GM19193 (cell line): ENCODE data around the gene NTSR2.

ENCODE experiments used
- POLR2A ChIP-seq: IDR thresholded peaks from 4 replicates; pipeline ENCODE4 v1.6.1; 2011; ENCODE audit not compliant: insufficient read depth, insufficient read length; ENCODE audit errors: extremely low read depth

NTSR2 gene

DNA sequence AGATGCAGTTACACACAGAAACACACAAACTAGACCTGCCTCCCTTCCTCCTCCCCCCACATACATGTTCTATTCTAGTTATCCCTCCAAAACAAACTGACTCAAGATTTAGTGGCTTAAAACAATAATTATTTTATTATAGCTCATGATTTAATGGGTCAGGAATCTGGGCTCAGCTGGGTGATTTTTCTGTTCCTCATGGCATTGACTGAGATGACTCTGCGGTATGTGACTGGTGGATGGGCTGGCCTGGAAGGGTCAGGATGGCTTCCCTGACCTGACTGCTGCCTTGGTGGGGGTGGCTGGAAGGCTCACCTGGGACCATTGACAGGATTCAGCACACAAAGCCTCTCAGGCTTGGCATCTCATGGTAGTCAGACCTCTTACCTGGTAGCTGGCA, 33.7 kb upstream of the NTSR2 start:
- TF ChIP-seq POLR2A, result no peak

DNA sequence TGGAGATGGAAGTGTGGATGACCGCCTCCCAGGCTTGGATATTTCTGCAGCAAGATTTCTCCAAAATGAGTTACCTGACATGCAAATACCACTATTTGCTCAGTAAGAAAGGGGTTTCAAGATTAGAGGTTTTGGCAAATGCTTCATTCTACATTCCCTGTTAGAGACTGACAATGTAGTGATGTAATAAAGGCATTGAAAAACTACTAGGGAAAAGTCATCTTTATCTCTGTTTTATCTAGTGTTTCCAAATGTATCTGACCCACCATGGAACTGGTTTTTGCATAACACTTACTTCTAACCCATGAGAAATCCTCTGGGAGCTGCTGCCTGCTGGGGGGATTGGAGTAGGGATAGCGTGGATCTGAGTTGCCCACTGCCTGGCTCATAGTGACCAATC, 33.0 kb upstream of the NTSR2 start:
- TF ChIP-seq POLR2A, result no peak

DNA sequence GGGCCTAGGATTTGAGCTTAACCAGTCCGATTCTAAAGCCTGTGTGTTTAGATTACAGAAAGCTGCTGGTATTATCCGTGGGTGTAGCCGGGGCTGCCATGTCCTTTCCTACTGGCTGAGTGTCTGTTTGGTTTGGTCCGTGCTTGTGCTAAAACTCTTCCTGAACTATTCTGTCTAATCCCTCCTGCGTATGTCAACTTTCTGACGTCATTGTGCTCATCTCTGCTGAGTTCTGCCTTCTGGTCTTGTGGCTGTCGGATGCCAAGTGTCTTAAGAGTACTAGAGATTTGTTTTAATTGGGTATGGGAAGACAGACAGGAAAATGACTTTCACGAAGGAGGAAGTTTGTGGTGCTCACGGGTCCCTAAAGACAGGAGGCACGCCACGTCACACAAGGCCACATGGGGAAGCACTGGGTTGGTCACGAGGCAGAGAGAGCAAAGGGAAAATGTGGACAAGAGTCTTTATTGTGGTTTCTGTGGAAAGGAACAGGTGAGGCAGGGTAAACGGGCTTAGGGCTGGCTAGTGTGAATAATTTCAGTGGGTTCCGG, 31.8 kb upstream of the NTSR2 start:
- TF ChIP-seq POLR2A, result no peak

DNA sequence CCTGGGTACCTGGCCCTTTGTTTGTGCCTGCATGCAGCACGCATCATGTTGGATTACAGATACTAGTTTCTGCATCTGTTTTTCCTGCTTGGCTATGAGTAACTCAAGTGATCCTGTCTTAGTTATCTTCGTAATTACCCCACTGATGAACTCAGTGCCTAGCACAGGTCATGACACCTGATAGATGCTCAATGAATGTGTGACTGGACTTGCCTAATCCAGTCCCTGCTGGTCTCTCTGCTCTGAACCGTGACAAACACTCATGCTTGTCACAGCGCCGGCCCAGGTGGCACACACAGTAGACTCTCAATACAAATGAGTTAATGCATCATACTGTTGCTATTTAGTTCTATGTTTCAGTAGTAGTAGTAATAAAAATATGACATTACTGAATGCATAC, 31.2 kb upstream of the NTSR2 start:
- no peak for TF ChIP-seq POLR2A

DNA sequence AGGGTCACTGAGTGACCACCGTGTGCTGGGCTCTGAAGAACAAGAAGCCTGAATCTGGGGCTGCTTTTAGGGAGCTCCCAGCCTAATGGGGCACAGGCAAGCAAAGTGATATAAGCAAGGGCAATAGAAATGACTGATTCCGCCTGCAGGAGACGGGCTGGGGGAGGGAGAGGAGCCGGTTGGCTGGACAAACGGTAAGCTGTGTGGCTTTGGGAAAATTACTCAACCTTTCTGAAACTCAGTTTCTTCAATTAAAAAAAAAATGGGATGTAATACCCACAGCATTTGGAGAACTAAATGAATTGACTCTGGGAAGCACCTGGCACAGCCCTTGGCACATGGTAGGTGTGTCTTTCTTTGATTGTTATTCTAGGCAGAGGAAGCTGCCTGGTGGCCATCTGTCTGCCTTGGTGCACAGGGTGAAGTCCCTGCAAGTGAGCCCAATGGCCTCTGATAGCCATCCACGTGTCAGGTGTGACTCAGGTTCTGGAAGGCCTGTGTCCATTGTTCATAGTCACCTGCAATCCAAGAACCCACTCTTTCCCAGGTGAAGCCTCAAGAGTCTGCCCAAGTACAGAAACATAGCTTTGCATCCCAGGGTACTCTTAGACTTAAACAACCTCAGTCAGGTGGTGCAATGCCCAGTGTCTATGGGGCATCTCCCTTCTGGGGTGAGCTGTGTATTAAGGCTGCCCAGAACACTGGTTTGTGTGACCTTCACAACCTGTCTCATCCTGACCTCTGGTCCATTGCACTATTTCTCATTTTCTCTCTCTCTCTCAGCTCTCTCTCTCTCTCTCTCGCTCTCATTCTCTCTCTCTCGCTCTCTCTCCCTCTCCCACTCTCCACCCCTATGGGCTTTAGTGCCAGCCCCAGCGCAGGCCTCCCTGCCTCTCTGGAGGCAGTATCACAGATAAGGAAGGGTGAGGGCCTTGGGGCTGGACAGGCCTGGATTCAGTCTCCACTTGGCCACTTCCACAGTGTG, 30.0 kb upstream of the NTSR2 start:
- TF ChIP-seq POLR2A, result no peak

DNA sequence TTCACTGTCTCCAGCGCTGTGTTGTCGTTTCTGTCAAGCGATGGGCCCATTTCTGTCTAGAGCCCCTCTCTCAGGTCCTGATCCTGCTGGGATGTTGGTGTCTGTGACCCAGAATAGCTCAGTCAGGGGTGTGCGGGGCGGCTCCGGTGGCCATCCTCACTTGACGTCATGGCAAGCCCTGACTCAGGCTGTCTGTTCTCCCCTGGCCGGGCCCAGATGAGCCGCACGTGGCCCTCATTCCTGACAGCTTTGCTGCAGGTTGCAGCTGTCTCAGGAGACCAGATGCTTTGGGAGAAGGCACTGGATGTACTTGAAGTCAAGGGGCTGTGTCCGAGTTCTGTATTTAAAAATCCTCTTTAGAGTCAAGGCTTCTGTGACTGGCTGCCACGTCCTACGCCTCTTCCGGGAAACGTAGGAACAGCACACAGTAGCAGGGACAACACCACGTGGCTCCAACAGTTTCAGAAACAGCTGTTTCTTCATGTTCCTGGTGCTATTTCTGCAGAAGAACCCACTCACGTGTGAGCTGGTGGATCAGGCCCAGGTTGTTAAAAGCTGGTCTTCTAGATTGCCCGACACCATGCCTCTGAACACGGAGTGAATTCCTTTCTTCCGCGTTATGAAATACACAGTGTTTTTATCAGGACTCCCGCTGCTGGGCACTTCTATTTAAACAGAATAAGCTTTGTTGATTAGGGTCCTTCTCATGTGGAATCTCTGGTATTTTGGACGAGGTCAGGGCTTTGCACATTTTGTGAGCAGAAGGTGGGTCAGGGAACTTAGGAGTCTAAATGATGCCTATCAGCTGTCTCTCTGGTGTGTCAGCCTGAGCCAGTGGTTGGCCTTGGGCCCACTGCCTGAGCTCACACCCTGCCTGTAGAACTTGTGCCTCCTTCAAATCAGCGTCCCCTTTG, 28.3 kb upstream of the NTSR2 start:
- TF ChIP-seq POLR2A, result no peak

DNA sequence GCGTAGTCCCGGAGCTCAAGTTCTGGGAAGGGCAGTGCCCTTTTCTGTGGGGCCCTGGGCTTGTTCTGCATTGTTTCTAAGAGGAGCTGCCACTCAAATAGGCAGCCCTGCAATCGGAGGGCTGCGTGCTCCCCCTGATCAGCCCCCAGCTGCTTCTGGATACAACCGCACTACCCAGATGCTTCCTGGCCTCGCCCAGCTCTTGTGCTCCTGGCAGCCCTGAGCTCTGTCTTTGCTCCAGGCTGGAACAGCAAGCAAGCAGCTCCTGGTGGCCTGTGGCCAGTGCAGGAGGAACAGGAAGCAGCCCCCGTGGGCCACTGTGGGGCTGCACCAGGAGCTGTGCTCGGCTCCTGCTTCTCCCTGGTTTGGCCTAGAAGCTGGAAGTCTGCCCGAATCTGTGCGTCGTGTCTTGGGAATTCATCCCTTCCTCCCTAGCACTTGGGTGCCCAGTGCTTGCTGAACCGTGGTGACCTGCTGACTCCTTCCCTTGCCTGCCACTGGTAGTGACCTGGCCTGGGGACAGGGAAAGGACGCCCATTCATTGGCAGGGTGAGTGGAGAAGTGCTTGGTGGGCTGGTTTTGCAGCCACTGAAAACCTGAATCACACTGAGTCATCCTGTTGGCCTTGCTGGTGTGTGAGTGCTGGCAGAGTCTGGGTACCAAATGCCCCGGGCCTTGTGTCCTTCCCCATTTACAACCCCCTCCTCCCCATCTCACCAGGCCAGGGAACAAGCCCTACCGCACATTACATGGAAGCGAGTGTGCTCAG, 27.3 kb upstream of the NTSR2 start:
- no peak for TF ChIP-seq POLR2A

DNA sequence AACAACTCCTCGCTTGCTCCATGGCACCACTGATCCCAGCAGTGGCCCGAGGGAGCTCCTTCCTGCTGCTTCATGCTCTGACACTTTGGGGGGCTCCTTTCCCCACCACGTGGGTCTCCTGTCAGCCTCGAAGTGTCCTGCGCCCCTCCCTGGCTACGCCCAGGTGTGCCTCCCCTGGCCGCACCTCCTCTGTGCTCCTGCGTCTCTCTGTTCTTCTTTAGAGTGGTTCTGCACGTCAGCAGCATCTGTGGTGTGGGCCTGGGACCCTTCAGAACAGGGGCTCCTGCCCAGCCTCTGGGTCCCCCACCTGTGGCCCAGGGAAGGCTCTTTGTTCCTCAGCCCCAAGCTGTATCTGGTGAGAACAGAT, 26.7 kb upstream of the NTSR2 start:
- TF ChIP-seq POLR2A, result no peak

DNA sequence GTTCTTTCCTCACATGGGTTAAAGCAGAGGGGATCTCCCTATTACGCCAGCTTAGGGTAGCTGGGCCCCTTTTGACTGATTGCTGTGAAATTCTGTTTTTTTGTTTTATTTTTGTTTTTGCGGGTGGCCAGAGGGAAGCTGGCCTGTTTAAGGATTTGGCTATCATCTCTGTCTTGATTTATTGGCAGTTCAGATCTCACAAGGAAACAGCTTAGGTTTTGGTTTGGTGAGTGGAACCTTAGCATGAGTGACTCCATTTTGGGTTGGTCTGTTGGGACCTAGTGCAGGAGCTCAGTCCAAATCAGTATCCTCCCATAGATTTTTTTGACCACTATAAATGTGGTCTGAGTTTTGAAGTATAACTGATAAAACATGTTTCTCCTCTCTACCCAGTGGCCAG, 25.6 kb upstream of the NTSR2 start:
- no peak for TF ChIP-seq POLR2A

DNA sequence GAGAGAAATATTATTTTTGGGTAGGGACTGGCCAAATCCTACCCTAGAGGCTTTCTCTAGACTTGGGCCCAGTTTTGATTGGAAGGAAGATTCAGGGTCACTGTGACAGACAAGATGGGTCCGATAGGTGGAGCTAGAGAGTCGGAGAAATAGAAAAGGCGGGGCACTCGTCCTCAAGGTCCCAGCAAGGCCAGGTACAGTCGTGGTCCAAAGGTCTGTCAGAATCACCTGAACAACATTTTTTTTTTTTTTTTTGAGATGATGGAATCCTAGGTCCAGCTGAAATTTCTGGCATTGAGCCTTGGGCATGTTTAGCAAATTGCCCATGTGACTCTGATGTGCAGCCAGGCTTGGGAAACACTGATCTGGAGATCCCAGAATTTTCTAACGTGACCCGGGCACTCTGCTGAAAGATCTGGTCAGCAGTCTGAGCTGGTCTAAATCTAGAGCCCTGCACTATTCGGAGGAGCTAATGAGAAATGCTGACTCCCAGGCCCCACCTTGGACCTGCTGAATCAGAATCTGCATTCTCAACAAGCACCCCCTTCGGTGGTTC, 23.0 kb upstream of the NTSR2 start:
- no peak for TF ChIP-seq POLR2A

DNA sequence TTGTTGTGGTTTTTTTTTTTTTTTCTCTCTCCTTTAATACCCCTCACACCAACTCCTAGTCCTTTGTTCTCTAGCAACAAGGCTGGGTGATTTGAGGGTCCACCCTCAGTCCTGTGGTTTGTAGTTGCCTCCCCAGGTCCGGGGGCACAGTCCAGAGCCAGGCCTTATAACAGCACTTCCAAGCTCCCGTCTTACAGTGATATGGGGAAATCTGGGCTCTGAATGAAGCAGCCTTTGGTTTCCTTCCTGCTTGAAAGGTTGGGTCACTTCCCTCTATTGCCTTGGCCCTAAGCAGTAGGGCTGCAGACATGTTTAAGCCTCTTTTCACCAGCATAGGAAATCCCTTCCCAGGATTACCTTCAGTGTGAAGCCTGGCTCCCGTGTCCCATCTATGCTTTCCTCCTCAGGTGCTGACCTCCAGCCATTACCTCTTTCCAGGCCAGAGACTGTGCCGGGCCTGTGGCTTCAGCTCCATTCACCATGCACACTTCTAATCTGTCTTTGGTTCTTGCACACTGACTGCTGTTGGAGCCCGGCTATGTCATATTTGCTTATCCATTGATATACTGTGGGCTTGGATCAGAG, 21.2 kb upstream of the NTSR2 start:
- TF ChIP-seq POLR2A, result no peak

DNA sequence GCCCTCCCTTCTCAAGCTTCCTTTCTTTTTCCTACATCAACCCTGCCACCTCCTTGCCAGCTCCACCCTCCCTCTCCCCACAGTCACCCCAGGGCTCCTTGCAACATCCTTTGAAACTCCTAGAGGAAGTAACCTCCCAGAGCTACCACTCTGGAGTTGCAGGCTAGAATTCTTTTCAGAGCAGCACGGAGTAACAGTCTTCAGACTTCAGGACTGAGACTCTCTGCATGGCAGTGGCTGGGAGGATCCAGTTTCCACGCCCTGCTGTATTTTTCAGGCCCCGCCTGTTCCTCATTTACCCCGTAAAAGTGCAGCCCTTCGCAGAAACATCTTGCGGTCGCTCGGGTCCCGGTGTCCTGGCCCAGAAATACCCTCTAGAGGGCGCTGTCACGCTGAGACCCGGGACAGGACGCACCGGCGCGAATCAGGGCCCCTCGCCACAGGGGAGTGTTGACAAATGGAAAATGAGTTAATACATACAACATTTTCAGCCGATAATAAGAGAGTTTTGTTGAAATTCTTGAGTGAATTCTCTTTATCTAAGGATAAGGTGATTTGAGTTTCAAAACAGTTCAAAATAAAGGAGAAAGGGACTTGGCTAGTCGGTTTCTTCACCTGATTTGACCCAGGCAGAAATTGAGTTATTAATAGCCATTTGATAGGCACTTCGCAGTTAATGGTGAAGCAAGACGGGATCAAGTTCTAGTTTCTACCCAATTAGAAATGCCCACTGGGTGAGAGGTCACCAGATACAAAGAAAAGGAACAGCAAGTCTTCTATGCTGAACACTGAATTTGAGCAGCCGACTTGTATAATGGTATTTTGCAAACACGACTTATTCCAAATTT, 18.5 kb upstream of the NTSR2 start:
- TF ChIP-seq POLR2A, result no peak

DNA sequence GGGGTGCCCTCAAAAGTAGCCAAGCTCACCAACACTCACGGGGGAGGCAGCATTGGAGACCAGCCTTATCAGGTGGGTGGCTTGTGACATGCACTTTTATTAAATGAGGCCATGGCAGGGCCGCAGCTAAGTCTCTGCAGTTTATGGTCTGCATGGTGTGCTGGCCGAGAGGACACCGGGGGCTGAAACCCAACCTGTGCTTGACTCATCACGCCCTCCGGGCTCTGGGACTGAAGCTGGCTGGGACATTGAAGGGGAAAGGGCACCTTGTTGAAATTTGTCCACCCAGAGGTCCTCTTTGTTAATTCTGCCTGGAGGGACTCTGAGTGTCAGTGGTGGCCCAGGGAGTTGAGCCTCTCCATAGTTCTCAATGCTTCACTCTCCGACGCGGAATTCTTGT, 17.7 kb upstream of the NTSR2 start:
- no peak for TF ChIP-seq POLR2A
